Stomach (tissue), 4 donors: ENCODE results near the gene TMEM38A.

Experiments
- POLR2A ChIP-seq, 4 donors: fragments of 450-650 bp; IDR thresholded peaks; one replicate each; pipeline ENCODE4 v1.6.1; 2016; ENCODE audit warnings: antibody characterized with exemption in 4 of 4, control low read depth in 2 of 4, mild to moderate bottlenecking in 1 of 4, moderate library complexity in 1 of 4
- TF ChIP-seq, protein P1 (sequence below), 7 experiments: fragments of 450-650 bp in 4 of 7; fragments of 200-600 bp in 3 of 7; sonication (generic) in 3 of 7; IDR thresholded peaks; one replicate each; pipeline ENCODE4 v1.5.1; 2016 to 2019; ENCODE audit warnings: antibody characterized with exemption in 7 of 7, control low read depth in 2 of 7, mild to moderate bottlenecking in 1 of 7

DNA sequence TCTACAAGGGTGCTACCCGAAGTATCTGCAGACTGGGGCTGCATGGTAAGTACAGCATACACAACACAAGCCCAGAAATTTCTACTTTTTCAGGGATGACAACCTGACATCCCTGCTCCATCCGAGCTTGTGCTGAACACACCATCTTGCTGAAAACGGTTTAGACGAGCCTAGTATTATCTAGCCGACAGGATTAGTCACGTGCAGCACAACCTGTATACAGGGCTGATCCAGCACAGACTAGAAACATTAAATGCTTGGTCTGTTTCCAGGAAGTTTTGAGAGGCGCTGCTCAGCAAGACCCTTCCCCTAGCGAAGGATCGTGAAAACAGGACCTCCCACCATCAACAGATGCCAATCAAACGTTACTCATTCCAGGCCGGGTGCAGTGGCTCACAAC is 5.2 kb upstream of the TMEM38A start:
- TF ChIP-seq, protein P1, sequence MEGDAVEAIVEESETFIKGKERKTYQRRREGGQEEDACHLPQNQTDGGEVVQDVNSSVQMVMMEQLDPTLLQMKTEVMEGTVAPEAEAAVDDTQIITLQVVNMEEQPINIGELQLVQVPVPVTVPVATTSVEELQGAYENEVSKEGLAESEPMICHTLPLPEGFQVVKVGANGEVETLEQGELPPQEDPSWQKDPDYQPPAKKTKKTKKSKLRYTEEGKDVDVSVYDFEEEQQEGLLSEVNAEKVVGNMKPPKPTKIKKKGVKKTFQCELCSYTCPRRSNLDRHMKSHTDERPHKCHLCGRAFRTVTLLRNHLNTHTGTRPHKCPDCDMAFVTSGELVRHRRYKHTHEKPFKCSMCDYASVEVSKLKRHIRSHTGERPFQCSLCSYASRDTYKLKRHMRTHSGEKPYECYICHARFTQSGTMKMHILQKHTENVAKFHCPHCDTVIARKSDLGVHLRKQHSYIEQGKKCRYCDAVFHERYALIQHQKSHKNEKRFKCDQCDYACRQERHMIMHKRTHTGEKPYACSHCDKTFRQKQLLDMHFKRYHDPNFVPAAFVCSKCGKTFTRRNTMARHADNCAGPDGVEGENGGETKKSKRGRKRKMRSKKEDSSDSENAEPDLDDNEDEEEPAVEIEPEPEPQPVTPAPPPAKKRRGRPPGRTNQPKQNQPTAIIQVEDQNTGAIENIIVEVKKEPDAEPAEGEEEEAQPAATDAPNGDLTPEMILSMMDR (IDR thresholded peaks at IDR 0.05), result no peak
- no peak for TF ChIP-seq POLR2A (IDR thresholded peaks at IDR 0.05)
